ENCODE results near the gene KIFC3. TPM values are rescaled to one million over a fixed set of nuclear protein-coding genes. Genes with fewer than 3 reads are reported as not detected.
A peak's percentile ranks its signal among the peaks of the same experiment; 100 is the strongest.
"Not testable (repeated sequence)": the region's sequence is repeated elsewhere in the genome, so short reads cannot be mapped to it uniquely, and the experiment has no call there.

Gene KIFC3
- total RNA-seq, 2 donors from 2014 or later = 3.8 to 5.7 TPM

DNA sequence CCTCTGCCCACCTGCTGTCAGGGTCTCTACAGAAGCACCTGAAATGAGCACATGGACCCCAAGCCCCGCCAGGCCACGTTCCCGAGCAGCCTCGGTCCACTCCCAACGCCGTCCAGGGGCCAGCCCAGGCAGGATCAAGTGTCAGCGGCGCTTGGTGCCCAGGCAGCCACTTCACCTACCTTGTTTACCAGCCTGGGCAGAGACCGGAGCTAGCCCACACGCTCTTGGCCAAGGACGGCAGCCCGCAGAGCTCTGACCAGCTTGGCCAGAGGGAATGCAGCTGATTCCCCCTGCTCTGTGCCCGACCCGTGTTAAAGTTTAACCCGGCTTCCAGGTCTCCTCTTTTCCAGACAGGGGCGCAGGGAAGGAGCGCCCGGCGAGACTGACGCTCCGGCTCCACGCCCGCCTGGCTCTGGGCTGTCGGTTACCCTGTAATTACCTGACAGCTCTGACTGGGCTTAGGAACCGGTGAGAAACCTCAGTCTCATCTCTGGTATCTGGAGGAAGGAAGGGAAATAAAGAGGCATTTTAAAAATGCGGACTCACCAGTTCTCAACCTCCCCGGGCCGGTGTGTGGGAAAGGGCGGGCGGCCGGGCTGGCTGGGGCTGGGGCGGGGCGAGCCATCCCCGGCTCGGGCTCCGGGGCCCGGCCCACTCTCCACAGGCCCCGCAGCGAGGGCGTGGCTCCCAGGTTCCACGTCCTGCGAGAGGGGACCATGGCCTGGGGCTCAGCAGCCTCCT is 4.6 kb downstream of the KIFC3 start:
- peaks cover 11% of the 10 kb centered on the region for H3K27me3 ChIP-seq
- no peaks in the 10 kb centered on the region for H3K9me3 ChIP-seq
- TF ChIP-seq, protein P1, sequence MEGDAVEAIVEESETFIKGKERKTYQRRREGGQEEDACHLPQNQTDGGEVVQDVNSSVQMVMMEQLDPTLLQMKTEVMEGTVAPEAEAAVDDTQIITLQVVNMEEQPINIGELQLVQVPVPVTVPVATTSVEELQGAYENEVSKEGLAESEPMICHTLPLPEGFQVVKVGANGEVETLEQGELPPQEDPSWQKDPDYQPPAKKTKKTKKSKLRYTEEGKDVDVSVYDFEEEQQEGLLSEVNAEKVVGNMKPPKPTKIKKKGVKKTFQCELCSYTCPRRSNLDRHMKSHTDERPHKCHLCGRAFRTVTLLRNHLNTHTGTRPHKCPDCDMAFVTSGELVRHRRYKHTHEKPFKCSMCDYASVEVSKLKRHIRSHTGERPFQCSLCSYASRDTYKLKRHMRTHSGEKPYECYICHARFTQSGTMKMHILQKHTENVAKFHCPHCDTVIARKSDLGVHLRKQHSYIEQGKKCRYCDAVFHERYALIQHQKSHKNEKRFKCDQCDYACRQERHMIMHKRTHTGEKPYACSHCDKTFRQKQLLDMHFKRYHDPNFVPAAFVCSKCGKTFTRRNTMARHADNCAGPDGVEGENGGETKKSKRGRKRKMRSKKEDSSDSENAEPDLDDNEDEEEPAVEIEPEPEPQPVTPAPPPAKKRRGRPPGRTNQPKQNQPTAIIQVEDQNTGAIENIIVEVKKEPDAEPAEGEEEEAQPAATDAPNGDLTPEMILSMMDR (IDR thresholded peaks at IDR 0.05) = no peak
- H3K4me1 ChIP-seq = peaks cover 9% of the 10 kb centered on the region
- H3K36me3 ChIP-seq = no peaks in the 10 kb centered on the region
- H3K27ac ChIP-seq = no peak overlapping the region
- H3K9ac ChIP-seq (ENCODE audit: low read depth in 2 of 2, low read length in 2 of 2) = no peak overlapping the region
- intact Hi-C loops (cut with DNase I) = no loop called here
- peak; percentile 57 for DNase-seq
- peak overlapping the region; percentile 20 for H3K4me3 ChIP-seq

- no peaks in the 10 kb centered on the region for H3K36me3 ChIP-seq
- H3K27ac ChIP-seq = no peak overlapping the region
- intact Hi-C loops (cut with DNase I) = no loop called here
- H3K9me3 ChIP-seq = no peaks in the 10 kb centered on the region
- peaks cover 11% of the 10 kb centered on the region for H3K27me3 ChIP-seq
- DNase-seq = no peak
- H3K4me3 ChIP-seq = peak overlapping the region; percentile 20
- H3K9ac ChIP-seq (ENCODE audit: low read depth in 2 of 2, low read length in 2 of 2) = no peak overlapping the region
- TF ChIP-seq, protein P1 (IDR thresholded peaks at IDR 0.05) = no peak
- peaks cover 9% of the 10 kb centered on the region for H3K4me1 ChIP-seq
These were observed 5.1 kb downstream of the KIFC3 start for GRCh38 chr16:57797216-57797525.

GRCh38 chr16:57796014-57796413 is 6.3 kb downstream of the KIFC3 start:
- H3K4me1 ChIP-seq; DNase-seq; H3K9me3 ChIP-seq; intact Hi-C loops (cut with DNase I); H3K9ac ChIP-seq (ENCODE audit: low read depth in 2 of 2, low read length in 2 of 2); H3K36me3 ChIP-seq; H3K27me3 ChIP-seq; H3K4me3 ChIP-seq; H3K27ac ChIP-seq: not testable (repeated sequence)

DNA sequence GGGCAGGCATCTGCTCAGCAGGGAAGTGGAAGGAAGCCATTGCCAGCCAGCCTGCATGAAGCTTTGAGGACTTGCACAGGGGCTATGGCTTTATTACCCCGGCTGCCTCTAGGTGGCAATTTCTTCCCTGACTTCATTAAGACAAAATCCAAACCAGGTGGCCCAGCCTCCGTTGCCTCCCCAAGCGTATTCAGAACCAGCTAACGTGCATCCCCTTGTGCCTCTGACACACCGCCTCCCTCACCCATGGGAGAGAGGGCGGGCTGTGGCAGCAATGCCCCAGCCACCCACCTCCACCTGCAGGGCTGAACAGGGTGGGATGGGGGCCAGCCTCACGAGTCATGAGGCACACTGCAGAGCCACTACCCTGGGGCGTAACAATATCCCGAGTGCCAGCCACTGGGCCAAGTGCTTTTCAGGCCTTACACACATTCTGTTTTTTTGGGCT is 6.8 kb downstream of the KIFC3 start:
- peaks cover 6% of the 10 kb centered on the region for H3K4me1 ChIP-seq
- no peak overlapping the region for H3K9ac ChIP-seq (ENCODE audit: low read depth in 2 of 2, low read length in 2 of 2)
- no peak overlapping the region for H3K27ac ChIP-seq
- TF ChIP-seq, protein P1 (IDR thresholded peaks at IDR 0.05) = no peak
- H3K36me3 ChIP-seq = no peaks in the 10 kb centered on the region
- no peaks in the 10 kb centered on the region for H3K27me3 ChIP-seq
- H3K9me3 ChIP-seq = no peaks in the 10 kb centered on the region
- intact Hi-C loops (cut with DNase I) = no loop called here
- no peak overlapping the region for H3K4me3 ChIP-seq
- no peak for DNase-seq

DNA sequence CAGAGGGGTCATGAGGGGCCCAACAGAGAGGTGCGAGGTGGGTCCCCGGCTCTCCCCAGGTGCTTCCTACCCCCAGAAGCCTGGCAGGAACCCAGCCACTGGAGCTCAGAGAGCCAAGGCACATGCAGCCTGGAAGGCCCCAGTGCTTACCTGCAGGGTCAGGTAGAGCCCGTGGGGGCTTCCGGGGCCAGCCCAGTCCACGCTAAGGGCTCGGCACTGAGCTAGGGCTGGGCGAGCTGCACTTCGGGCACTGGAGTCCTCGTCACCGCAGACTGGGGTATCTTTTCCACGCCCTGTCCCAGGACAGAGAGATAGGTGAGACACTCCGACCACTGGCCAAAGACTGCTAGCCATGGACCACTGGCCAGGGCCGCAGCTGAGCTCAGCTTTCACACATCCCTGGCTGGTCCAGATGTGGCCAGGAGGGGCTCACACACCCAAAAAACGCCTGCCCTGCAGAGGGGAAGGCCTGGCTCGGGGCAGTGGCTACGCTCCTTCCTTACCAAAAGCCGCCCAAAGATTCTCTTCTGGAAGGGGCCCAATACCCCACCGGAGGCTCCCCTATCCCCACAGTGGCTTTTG is 7.4 kb downstream of the KIFC3 start:
- no peak overlapping the region for H3K4me3 ChIP-seq
- H3K4me1 ChIP-seq = peaks cover under 1% of the 10 kb centered on the region
- H3K27ac ChIP-seq = no peak overlapping the region
- no peak for DNase-seq
- H3K36me3 ChIP-seq = no peaks in the 10 kb centered on the region
- intact Hi-C loops (cut with DNase I) = no loop called here
- H3K9ac ChIP-seq (ENCODE audit: low read depth in 2 of 2, low read length in 2 of 2) = no peak overlapping the region
- H3K9me3 ChIP-seq = no peaks in the 10 kb centered on the region
- no peaks in the 10 kb centered on the region for H3K27me3 ChIP-seq
- TF ChIP-seq, protein P1 (IDR thresholded peaks at IDR 0.05) = no peak

GRCh38 chr16:57791893-57792461 is 10.3 kb downstream of the KIFC3 start:
- no peak for DNase-seq
- TF ChIP-seq, protein P1 (IDR thresholded peaks at IDR 0.05) = no peak
- H3K9me3 ChIP-seq = no peaks in the 10 kb centered on the region
- no peaks in the 10 kb centered on the region for H3K4me1 ChIP-seq
- intact Hi-C loops (cut with DNase I) = no loop called here
- H3K27ac ChIP-seq = no peak overlapping the region
- no peaks in the 10 kb centered on the region for H3K36me3 ChIP-seq
- no peaks in the 10 kb centered on the region for H3K27me3 ChIP-seq
- no peak overlapping the region for H3K9ac ChIP-seq (ENCODE audit: low read depth in 2 of 2, low read length in 2 of 2)
- no peak overlapping the region for H3K4me3 ChIP-seq

Measured in colonic mucosa (tissue), 4 donors.